GM12878 (cell line): ENCODE results near the gene GATA3.

Experiments
- CBX3 ChIP-seq: fragments of 200-600 bp; sonication (generic); IDR thresholded peaks from 2 replicates; pipeline ENCODE4 v1.6.1; 2016; ENCODE audit warnings: low read depth, borderline replicate concordance
- CTCF ChIP-seq, 3 experiments: IDR thresholded peaks in 2 of 3; conservative IDR thresholded peaks in 1 of 3; 2 replicates each; pipeline ENCODE4 v1.5.1; 2011; ENCODE audit warnings: low read depth in 3 of 3, low read length in 3 of 3, mild to moderate bottlenecking in 3 of 3, control low read depth in 2 of 3, moderate library complexity in 2 of 3, inconsistent platforms in 1 of 3, mixed read lengths in 1 of 3; ENCODE audit not compliant: control insufficient read depth in 2 of 3, insufficient read depth in 1 of 3; ENCODE audit errors: extremely low read depth in 1 of 3
- FOXK2 ChIP-seq: fragments of 450-650 bp; IDR thresholded peaks from 2 replicates; pipeline ENCODE4 v1.6.1; 2017; ENCODE audit warnings: mild to moderate bottlenecking, moderate library complexity
- NR2C1 ChIP-seq: fragments of 450-650 bp; IDR thresholded peaks from 2 replicates; pipeline ENCODE4 v1.6.1; 2017; ENCODE audit warnings: antibody characterized with exemption, mild to moderate bottlenecking, moderate library complexity
- POLR2A ChIP-seq: IDR thresholded peaks from 2 replicates; pipeline ENCODE4 v1.6.1; 2011; ENCODE audit warnings: low read depth, mild to moderate bottlenecking, low read length
- POLR2AphosphoS5 ChIP-seq: IDR thresholded peaks from 2 replicates; pipeline ENCODE4 v1.6.1; 2011; ENCODE audit warnings: mild to moderate bottlenecking, low read length, inconsistent platforms
- SREBF1 ChIP-seq: IDR thresholded peaks from 2 replicates; pipeline ENCODE4 v1.6.1; 2012; ENCODE audit warnings: mild to moderate bottlenecking, low read length
- TAF1 ChIP-seq: IDR thresholded peaks from 2 replicates; pipeline ENCODE4 v1.6.1; 2011; ENCODE audit warnings: mild to moderate bottlenecking, low read depth, low read length, borderline replicate concordance
- USF1 ChIP-seq: IDR thresholded peaks from 2 replicates; pipeline ENCODE4 v1.6.1; 2011; ENCODE audit warnings: borderline replicate concordance, low read depth, mild to moderate bottlenecking, moderate library complexity, mixed read lengths, low read length; ENCODE audit not compliant: insufficient read depth; ENCODE audit errors: extremely low read length

- TF ChIP-seq CBX3: no peak
- TF ChIP-seq POLR2AphosphoS5: no peak
- no peak for TF ChIP-seq SREBF1
- TF ChIP-seq POLR2A: no peak
- no peak for TF ChIP-seq TAF1
- no peak for TF ChIP-seq CTCF (IDR thresholded peaks at IDR 0.05 in 2 of 3, conservative IDR thresholded peaks at IDR 0.05 in 1 of 3; ENCODE audit: control insufficient read depth in 2 of 3, extremely low read depth in 1 of 3, insufficient read depth in 1 of 3, low read depth in 3 of 3, low read length in 3 of 3)
- no peak for TF ChIP-seq USF1
- TF ChIP-seq FOXK2: no peak
- no peak for TF ChIP-seq NR2C1
Measured at GRCh38 chr10:8116926-8117493, 62.5 kb downstream of the GATA3 start.
